ENCODE results near the gene NFKBIL1. TPM values are rescaled to one million over a fixed set of nuclear protein-coding genes. Genes with fewer than 3 reads are reported as not detected.

The NFKBIL1 gene
- polyA plus RNA-seq, 2 of the 4 experiments (the other 2 are of a cell fraction), result 5.2 to 9.0 TPM

DNA sequence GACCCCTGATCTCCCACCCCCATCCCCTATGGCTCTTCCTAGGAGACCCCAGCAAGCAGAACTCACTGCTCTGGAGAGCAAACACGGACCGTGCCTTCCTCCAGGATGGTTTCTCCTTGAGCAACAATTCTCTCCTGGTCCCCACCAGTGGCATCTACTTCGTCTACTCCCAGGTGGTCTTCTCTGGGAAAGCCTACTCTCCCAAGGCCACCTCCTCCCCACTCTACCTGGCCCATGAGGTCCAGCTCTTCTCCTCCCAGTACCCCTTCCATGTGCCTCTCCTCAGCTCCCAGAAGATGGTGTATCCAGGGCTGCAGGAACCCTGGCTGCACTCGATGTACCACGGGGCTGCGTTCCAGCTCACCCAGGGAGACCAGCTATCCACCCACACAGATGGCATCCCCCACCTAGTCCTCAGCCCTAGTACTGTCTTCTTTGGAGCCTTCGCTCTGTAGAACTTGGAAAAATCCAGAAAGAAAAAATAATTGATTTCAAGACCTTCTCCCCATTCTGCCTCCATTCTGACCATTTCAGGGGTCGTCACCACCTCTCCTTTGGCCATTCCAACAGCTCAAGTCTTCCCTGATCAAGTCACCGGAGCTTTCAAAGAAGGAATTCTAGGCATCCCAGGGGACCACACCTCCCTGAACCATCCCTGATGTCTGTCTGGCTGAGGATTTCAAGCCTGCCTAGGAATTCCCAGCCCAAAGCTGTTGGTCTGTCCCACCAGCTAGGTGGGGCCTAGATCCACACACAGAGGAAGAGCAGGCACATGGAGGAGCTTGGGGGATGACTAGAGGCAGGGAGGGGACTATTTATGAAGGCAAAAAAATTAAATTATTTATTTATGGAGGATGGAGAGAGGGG is 26.1 kb downstream of the NFKBIL1 start:
- Histone ChIP-seq H3K4me2 (no peak overlapping the region), H3K4me1 (no peaks in the 10 kb centered on the region), H3K4me3 (no peak overlapping the region), H3K27ac (no peak overlapping the region), H3K9me3 (no peaks in the 10 kb centered on the region)
- ChIA-PET CTCF (interaction anchor here (1.0 to 18.3 kb wide), 5 partner anchors 9 to 27 kb away, joined by 3 to 338 read pairs (median 18); partner anchors contain the start of genes ATP6V1G2, NCR3 and NFKBIL1), POLR2A (no interaction called here)
- no peak for FAIRE-seq
- no peak for ATAC-seq
- no peak for DNase-seq (ENCODE audit: low read depth in 1 of 2, low spot score in 1 of 2)
- no peak for TF ChIP-seq HOXB5 (CRISPR knock-in tag; IDR thresholded peaks at IDR 0.05)
- TF ChIP-seq RNF2 (IDR thresholded peaks at IDR 0.05; ENCODE audit: borderline replicate concordance, low read depth), result no peak
- TF ChIP-seq NR3C1 (IDR thresholded peaks at IDR 0.05), result no peak
- TF ChIP-seq RAD21 (conservative IDR thresholded peaks at IDR 0.05 in 1 of 2, IDR thresholded peaks at IDR 0.05 in 1 of 2), result no peak
- no peak for TF ChIP-seq CHD4 (IDR thresholded peaks at IDR 0.05; ENCODE audit: borderline replicate concordance)
- no peak for TF ChIP-seq MAFK (IDR thresholded peaks at IDR 0.05; ENCODE audit: partially characterized antibody)
- no peak for TF ChIP-seq RARB (CRISPR knock-in tag; IDR thresholded peaks at IDR 0.05)
- TF ChIP-seq HOXB13 (CRISPR knock-in tag; IDR thresholded peaks at IDR 0.05; ENCODE audit: low read depth), result no peak
- no peak for TF ChIP-seq CBX8 (IDR thresholded peaks at IDR 0.05)
- TF ChIP-seq, protein P1, sequence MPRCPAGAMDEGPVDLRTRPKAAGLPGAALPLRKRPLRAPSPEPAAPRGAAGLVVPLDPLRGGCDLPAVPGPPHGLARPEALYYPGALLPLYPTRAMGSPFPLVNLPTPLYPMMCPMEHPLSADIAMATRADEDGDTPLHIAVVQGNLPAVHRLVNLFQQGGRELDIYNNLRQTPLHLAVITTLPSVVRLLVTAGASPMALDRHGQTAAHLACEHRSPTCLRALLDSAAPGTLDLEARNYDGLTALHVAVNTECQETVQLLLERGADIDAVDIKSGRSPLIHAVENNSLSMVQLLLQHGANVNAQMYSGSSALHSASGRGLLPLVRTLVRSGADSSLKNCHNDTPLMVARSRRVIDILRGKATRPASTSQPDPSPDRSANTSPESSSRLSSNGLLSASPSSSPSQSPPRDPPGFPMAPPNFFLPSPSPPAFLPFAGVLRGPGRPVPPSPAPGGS (IDR thresholded peaks at IDR 0.05), result no peak
- TF ChIP-seq NPAS2 (CRISPR knock-in tag; IDR thresholded peaks at IDR 0.05; ENCODE audit: borderline replicate concordance), result no peak
- TF ChIP-seq ZC3H11A (IDR thresholded peaks at IDR 0.05), result no peak
- TF ChIP-seq POLR2AphosphoS2 (conservative IDR thresholded peaks at IDR 0.05; ENCODE audit: low read length), result no peak
- TF ChIP-seq SREBF2 (IDR thresholded peaks at IDR 0.05), result no peak
- no peak for TF ChIP-seq BHLHE40 (IDR thresholded peaks at IDR 0.05; ENCODE audit: low read depth, low read length)
- TF ChIP-seq JUN (IDR thresholded peaks at IDR 0.05), result no peak
- WGBS (ENCODE audit: missing lambda C conversion rate), result 65% methylated on average over 9 of the region's 9 CpGs

- WGBS (ENCODE audit: missing lambda C conversion rate), result 62% methylated on average over 14 of the region's 14 CpGs
- peak in 1 of 2 experiments; percentile 17; a peak in 1 of 6 replicates for ATAC-seq
Observed at GRCh38 chr6:31574106-31575061, 27.0 kb downstream of the NFKBIL1 start.

More at GRCh38 chr6:31574106-31575061, 27.0 kb downstream of the NFKBIL1 start:
- ChIA-PET POLR2A (no interaction called here), CTCF (interaction anchor here (1.0 to 18.3 kb wide), 5 partner anchors 9 to 28 kb away, joined by 3 to 338 read pairs (median 18); partner anchors contain the start of genes ATP6V1G2, NCR3 and NFKBIL1)
- DNase-seq (ENCODE audit: low read depth in 1 of 2, low spot score in 1 of 2) (no peak), FAIRE-seq (no peak)
- Histone ChIP-seq H3K27ac (no peak overlapping the region), H3K4me1 (no peaks in the 10 kb centered on the region), H3K4me3 (no peak overlapping the region), H3K9me3 (no peaks in the 10 kb centered on the region), H3K4me2 (no peak overlapping the region)
- TF ChIP-seq NFE2L2 (conservative IDR thresholded peaks at IDR 0.05; ENCODE audit: low read length), result no peak
- TF ChIP-seq, protein P2, sequence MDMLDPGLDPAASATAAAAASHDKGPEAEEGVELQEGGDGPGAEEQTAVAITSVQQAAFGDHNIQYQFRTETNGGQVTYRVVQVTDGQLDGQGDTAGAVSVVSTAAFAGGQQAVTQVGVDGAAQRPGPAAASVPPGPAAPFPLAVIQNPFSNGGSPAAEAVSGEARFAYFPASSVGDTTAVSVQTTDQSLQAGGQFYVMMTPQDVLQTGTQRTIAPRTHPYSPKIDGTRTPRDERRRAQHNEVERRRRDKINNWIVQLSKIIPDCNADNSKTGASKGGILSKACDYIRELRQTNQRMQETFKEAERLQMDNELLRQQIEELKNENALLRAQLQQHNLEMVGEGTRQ (IDR thresholded peaks at IDR 0.05), result no peak
- no peak for TF ChIP-seq HOXA7 (CRISPR knock-in tag; IDR thresholded peaks at IDR 0.05)
- no peak for TF ChIP-seq CHD4 (IDR thresholded peaks at IDR 0.05; ENCODE audit: borderline replicate concordance)
- no peak for TF ChIP-seq HOXB13 (CRISPR knock-in tag; IDR thresholded peaks at IDR 0.05; ENCODE audit: low read depth)
- TF ChIP-seq KDM1A (IDR thresholded peaks at IDR 0.05; ENCODE audit: low read depth), result no peak
- no peak for TF ChIP-seq ZFP36 (IDR thresholded peaks at IDR 0.05; ENCODE audit: borderline replicate concordance, partially characterized antibody)
- TF ChIP-seq GATA3 (IDR thresholded peaks at IDR 0.05; ENCODE audit: borderline replicate concordance), result no peak
